Measurements from ENCODE around the gene COLEC12.

DNA sequence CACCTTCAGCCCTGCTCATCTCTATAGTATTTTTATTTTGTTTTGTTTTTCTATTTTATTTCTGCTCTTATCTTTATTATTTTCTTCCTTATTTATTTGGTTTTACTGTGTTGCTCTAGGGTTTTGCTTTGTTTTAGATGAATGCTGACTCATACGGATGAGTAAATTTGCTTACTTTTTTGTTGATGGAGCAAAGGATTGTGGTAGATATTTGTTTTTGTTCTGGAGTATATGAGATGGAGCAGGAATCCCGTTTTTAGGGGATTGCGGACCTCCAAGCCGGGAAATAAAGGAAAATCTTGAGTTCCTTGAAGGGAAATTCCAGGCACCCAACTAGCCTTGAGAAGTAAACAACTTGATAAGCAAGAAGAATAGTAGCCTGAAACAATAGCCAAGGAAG, 15.3 kb upstream of the COLEC12 start:
- TF ChIP-seq, protein P1, sequence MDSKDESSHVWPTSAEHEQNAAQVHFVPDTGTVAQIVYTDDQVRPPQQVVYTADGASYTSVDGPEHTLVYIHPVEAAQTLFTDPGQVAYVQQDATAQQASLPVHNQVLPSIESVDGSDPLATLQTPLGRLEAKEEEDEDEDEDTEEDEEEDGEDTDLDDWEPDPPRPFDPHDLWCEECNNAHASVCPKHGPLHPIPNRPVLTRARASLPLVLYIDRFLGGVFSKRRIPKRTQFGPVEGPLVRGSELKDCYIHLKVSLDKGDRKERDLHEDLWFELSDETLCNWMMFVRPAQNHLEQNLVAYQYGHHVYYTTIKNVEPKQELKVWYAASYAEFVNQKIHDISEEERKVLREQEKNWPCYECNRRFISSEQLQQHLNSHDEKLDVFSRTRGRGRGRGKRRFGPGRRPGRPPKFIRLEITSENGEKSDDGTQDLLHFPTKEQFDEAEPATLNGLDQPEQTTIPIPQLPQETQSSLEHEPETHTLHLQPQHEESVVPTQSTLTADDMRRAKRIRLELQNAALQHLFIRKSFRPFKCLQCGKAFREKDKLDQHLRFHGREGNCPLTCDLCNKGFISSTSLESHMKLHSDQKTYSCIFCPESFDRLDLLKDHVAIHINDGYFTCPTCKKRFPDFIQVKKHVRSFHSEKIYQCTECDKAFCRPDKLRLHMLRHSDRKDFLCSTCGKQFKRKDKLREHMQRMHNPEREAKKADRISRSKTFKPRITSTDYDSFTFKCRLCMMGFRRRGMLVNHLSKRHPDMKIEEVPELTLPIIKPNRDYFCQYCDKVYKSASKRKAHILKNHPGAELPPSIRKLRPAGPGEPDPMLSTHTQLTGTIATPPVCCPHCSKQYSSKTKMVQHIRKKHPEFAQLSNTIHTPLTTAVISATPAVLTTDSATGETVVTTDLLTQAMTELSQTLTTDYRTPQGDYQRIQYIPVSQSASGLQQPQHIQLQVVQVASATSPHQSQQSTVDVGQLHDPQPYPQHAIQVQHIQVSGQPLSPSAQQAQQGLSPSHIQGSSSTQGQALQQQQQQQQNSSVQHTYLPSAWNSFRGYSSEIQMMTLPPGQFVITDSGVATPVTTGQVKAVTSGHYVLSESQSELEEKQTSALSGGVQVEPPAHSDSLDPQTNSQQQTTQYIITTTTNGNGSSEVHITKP (tag by site-specific recombination; IDR thresholded peaks at IDR 0.05), result no peak
- TF ChIP-seq ZNF48 (tag by site-specific recombination; IDR thresholded peaks at IDR 0.05) (no peak), TCF7L2 (IDR thresholded peaks at IDR 0.05; ENCODE audit: borderline replicate concordance, low read depth, low read length) (no peak), ZSCAN16 (tag by site-specific recombination; IDR thresholded peaks at IDR 0.05) (no peak), ZBTB7A (tag by site-specific recombination; IDR thresholded peaks at IDR 0.05; ENCODE audit: low read depth) (no peak), ZNF76 (tag by site-specific recombination; IDR thresholded peaks at IDR 0.05; ENCODE audit: borderline replicate concordance, low read depth) (no peak), YY1 (tag by site-specific recombination; IDR thresholded peaks at IDR 0.05) (no peak), ZNF23 (tag by site-specific recombination; IDR thresholded peaks at IDR 0.05; ENCODE audit: borderline replicate concordance) (no peak), ZNF24 (tag by site-specific recombination; IDR thresholded peaks at IDR 0.05) (no peak)
- TF ChIP-seq, protein P2, sequence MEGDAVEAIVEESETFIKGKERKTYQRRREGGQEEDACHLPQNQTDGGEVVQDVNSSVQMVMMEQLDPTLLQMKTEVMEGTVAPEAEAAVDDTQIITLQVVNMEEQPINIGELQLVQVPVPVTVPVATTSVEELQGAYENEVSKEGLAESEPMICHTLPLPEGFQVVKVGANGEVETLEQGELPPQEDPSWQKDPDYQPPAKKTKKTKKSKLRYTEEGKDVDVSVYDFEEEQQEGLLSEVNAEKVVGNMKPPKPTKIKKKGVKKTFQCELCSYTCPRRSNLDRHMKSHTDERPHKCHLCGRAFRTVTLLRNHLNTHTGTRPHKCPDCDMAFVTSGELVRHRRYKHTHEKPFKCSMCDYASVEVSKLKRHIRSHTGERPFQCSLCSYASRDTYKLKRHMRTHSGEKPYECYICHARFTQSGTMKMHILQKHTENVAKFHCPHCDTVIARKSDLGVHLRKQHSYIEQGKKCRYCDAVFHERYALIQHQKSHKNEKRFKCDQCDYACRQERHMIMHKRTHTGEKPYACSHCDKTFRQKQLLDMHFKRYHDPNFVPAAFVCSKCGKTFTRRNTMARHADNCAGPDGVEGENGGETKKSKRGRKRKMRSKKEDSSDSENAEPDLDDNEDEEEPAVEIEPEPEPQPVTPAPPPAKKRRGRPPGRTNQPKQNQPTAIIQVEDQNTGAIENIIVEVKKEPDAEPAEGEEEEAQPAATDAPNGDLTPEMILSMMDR (tag by site-specific recombination; IDR thresholded peaks at IDR 0.05), result no peak
- TF ChIP-seq, protein P3, sequence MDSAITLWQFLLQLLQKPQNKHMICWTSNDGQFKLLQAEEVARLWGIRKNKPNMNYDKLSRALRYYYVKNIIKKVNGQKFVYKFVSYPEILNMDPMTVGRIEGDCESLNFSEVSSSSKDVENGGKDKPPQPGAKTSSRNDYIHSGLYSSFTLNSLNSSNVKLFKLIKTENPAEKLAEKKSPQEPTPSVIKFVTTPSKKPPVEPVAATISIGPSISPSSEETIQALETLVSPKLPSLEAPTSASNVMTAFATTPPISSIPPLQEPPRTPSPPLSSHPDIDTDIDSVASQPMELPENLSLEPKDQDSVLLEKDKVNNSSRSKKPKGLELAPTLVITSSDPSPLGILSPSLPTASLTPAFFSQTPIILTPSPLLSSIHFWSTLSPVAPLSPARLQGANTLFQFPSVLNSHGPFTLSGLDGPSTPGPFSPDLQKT (IDR thresholded peaks at IDR 0.05; ENCODE audit: borderline replicate concordance, low read depth, low read length), result no peak
- TF ChIP-seq, protein P4, sequence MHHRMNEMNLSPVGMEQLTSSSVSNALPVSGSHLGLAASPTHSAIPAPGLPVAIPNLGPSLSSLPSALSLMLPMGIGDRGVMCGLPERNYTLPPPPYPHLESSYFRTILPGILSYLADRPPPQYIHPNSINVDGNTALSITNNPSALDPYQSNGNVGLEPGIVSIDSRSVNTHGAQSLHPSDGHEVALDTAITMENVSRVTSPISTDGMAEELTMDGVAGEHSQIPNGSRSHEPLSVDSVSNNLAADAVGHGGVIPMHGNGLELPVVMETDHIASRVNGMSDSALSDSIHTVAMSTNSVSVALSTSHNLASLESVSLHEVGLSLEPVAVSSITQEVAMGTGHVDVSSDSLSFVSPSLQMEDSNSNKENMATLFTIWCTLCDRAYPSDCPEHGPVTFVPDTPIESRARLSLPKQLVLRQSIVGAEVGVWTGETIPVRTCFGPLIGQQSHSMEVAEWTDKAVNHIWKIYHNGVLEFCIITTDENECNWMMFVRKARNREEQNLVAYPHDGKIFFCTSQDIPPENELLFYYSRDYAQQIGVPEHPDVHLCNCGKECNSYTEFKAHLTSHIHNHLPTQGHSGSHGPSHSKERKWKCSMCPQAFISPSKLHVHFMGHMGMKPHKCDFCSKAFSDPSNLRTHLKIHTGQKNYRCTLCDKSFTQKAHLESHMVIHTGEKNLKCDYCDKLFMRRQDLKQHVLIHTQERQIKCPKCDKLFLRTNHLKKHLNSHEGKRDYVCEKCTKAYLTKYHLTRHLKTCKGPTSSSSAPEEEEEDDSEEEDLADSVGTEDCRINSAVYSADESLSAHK (tag by site-specific recombination; IDR thresholded peaks at IDR 0.05), result no peak

All from HEK293 (cell line).